GM20000 (cell line): ENCODE measurements around the gene MIEF2.

Source experiments
- DNase-seq: peaks from one replicate; pipeline ENCODE4 v3.0.0; 2012; ENCODE audit warnings: low spot score
- TF ChIP-seq, protein P1 (sequence below): IDR thresholded peaks from 2 replicates; pipeline ENCODE4 v1.5.1; 2012; ENCODE audit warnings: mild to moderate bottlenecking, control low read depth; ENCODE audit errors: extremely low read depth, missing control alignments

Gene MIEF2

DNA sequence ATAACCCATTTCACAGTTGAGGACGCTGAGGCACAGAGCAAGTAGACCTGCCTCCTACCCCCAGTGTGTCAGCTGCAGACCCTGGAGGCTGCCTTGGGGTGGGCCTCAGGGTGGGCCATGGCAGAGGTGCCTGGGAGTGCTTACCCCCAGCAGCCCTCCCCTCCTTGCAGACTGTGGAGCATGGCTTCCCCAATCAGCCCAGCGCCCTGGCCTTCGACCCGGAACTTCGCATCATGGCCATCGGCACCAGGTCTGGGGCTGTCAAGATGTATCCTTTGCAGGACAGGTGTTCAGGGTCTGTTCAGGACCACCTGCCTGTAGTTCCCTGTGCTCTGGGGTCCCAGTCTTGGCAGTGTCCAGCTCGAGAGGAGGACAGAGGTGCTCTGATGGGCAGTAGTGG is 30.7 kb upstream of the MIEF2 start:
- DNase-seq: no peak
- TF ChIP-seq, protein P1, sequence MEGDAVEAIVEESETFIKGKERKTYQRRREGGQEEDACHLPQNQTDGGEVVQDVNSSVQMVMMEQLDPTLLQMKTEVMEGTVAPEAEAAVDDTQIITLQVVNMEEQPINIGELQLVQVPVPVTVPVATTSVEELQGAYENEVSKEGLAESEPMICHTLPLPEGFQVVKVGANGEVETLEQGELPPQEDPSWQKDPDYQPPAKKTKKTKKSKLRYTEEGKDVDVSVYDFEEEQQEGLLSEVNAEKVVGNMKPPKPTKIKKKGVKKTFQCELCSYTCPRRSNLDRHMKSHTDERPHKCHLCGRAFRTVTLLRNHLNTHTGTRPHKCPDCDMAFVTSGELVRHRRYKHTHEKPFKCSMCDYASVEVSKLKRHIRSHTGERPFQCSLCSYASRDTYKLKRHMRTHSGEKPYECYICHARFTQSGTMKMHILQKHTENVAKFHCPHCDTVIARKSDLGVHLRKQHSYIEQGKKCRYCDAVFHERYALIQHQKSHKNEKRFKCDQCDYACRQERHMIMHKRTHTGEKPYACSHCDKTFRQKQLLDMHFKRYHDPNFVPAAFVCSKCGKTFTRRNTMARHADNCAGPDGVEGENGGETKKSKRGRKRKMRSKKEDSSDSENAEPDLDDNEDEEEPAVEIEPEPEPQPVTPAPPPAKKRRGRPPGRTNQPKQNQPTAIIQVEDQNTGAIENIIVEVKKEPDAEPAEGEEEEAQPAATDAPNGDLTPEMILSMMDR: no peak

DNA sequence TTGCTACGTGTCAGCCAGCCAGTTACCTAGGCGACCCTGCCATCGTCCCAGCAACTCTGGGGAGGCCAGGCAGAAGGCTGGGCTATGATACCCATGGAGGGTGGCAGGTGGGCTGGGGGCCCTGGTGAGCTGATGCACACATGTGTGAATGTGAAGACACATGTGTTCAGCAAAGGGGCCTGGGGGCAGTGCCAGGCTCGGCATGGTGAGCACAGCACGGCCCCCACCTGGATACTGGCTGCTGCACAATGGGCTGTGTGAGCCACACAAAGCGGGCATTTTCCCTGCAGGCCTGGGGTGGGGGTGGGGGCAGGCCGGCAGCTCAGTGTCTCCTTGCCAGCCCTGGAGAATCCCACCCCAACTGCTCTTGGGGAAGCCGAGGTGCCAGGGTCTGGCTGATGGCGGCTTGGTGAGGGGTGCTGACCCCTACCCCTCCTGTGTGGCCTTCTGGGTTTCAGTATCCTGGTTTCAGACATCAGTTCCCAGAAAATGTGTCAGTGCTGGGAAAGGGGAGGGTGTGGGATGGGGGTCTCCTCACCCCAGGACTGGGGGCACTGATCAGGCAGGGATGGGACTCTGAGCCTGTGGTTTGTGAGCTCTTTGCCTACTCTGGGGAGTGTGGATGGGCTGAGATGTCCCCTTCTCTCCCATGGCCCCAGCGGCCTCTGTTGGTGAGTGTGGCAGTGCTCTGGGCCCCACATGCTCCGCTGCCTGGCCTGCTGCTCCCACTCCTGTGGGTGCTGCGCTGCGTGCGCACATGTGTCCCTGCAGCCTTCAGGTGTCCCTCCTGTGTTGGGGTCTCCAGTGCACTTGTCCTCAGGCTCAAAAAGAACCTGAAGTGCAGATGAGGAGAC is 29.9 kb upstream of the MIEF2 start:
- TF ChIP-seq, protein P1: no peak
- DNase-seq: no peak

GRCh38 chr17:18231164-18231563 is 29.3 kb upstream of the MIEF2 start:
- no peak for DNase-seq
- TF ChIP-seq, protein P1: no peak

GRCh38 chr17:18233803-18234518 is 26.5 kb upstream of the MIEF2 start:
- TF ChIP-seq, protein P1: no peak

DNA sequence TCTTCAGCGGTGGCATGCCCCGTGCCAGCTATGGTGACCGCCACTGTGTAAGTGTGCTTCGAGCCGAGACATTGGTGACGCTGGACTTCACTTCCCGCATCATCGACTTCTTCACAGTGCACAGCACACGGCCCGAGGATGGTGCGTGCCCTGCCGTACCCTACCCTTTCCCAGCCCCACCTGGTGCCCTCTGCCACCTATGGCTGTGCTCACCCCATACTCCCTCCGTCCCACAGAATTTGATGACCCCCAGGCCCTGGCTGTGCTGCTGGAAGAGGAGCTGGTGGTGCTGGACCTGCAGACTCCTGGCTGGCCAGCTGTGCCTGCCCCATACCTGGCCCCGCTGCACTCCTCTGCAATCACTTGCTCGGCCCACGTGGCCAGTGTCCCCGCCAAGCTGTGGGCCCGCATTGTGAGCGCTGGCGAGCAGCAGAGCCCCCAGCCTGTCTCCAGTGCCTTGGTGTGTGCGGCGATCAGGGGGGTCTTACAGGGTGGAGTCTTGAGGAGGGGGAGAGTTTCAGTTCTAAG is 25.5 kb upstream of the MIEF2 start:
- DNase-seq: no peak
- TF ChIP-seq, protein P1: no peak

More at GRCh38 chr17:18233803-18234518, 26.5 kb upstream of the MIEF2 start:
- DNase-seq: no peak

DNA sequence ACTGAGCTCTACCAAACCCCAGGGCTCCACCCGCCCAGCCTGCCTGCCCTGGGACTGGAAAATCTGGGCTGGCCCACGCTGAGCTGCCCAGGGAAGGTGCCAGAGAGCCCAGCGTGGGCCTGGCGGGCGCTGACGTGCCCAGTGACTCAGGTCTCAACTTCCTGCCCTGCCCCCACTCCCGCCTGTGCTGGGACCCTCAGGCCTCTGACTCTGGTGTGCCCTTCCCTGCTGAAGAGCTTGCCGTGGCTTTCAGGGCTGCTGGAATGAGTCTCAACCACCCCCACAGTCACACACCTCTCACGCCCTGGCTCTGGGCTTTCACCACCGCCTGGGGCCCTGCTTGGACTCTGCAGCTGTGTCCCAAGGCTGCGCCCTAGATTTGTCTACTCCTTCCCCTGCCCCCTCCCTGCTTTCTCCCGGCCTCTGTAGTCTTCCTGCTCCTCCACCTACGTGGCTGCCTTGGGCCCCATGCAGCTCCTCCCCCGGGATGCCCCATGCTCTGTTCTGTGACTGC is 24.7 kb upstream of the MIEF2 start:
- DNase-seq: no peak
- TF ChIP-seq, protein P1: no peak

DNA sequence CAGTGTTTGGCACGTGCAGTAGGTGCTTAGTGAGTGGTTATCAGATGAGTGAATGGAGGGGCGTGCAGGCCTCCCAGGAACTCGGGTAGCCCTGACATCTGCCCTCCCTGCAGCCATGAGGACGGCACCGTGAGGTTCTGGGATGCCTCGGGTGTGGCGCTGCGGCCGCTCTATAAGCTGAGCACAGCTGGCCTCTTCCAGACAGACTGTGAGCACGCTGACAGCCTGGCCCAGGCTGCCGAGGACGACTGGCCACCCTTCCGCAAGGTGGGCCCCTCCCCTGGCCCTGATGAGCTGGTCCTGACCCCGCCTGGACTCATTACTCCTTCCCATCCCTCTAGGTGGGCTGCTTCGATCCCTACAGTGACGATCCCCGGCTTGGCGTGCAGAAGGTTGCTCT is 24.0 kb upstream of the MIEF2 start:
- TF ChIP-seq, protein P1: no peak
- no peak for DNase-seq
